ENCODE results near the gene DKK3.

The DKK3 gene

DNA sequence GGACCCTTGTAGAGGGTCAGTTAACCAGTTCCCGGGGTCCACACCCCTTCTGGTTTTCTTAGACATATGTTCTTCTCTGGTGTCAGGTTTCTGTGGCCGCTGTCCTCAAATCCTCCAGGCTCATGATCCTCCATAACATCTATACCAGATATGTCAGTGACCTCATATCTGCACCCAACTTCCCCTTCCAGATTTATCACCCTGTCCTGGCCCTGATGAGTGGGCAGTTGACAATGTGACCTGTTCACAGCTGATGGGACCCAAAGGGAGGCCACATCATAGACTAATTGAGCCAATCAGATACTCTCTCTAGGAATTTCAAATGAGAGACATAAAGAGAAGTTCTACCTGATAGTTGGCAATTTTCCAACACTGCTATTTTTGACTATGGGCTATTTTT lies 5.1 kb downstream of the DKK3 start:
- no peak for DNase-seq

DNA sequence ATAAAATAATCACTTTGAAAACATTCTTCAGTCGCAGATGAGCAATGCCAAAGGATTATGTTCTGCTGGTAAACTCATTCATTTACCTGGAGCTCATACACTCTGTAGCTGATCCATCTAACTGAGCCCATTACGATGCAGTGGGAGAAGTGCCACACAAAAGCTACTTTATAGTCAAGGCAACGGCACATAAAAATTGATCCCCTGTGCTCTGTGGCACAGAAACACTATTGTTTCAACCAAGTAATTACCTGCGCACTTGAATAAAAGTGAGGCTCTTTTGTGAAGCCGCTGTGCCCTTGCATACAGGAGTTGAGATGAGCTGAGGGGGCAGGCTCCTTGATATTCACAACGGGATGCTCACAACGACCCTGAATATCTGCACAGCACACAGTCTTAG lies 7.2 kb downstream of the DKK3 start:
- no peak for DNase-seq

DNA sequence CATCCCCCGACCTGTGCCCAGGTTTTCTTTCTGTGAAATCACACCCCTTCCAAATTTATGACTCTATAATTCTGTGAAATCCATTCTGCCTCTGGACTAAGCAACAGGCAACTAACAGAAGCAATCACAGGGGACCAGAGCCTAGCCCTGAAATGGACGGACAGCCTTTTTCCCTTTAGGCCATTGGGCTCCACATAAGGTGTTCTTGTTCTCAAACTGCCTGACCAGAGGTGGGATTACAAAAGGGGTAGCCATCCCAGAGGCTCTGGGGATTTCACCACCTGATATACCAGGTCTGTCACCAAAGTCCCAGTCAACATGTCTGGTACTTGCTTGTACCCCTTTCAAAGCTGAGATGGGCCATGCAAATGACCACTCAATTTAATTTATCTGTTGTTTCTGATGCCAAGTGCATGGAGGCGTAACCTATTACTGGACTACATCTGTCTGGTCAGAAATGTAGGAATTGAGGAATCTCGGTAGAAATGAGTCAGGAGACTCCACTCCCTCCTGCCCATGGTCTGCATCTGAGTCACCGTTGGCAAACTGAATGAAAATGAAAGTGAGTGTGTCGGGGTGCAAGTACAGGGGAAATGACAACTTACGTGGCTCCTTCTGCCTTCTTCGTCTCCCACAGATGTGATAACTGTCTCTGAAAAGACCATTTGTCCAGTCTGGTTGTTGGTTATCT lies 10.2 kb downstream of the DKK3 start:
- DNase-seq = no peak

DNA sequence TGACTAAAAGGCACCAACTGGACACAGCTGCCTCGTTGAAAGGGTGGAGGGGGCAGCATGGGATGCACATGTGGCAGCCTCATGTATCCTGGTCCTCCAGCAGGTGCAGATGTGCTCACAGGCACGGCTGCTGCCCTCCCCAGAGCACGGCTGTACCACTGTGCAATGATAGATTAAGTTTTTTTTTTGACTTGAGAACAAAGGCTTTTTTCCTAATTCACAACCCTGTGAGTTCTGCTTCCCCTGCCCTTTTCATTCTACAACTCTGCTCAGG lies 11.4 kb downstream of the DKK3 start:
- no peak for DNase-seq

DNA sequence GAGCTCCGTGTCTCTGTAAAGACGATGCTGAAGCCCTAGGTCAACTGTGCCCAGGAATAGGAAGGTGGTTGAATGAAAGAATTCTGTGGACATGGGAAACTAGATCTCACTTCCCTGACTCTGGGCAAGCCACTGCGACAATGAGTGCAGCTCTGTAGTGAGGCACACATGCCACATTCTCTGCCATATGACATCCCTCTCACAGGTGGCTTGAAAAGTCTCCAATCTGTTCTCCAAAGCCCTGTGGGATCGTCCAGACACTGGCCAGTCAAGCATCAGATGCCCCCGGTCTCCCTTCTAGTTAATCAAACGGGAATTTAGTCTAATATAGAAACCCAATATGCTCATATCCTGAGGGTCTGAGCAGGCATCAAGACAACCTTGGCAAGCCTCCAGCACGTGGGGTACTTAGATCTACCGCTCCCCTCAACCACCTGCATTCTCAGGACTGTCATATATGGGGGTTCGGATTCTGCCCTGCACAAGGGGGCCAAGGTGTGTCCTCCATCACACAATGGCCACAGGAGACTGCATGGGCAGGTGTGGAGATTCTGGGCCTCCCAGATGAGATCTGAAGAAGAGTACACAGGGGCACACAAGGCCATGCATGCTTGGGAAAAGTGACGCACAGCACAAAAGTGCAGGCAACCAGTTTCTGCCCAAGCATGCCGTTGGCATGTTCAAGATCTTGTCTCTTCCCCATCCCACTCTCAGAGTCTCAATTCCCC lies 11.9 kb downstream of the DKK3 start:
- no peak for DNase-seq

GRCh38 chr11:11995601-11996000 lies 12.8 kb downstream of the DKK3 start:
- no peak for DNase-seq

DNA sequence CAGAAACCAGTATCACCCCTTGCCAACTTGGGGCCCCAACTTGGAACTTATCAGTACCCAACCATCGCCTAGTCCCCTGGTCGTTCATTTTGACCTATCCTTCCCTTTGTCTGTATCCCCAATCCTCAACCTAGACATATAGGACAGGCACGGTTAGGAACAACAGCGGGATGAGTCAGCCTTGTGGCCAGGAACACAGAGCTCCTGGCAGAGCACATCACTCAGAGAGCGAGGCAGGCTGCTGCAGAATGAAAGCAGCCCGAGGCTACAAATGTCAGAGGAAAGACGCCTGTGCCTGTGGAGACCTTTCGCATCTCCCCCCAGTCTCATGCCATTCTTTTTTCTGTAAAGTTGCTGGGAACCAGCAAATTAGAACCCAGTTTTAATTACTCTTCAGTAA lies 14.6 kb downstream of the DKK3 start:
- DNase-seq = no peak

DNA sequence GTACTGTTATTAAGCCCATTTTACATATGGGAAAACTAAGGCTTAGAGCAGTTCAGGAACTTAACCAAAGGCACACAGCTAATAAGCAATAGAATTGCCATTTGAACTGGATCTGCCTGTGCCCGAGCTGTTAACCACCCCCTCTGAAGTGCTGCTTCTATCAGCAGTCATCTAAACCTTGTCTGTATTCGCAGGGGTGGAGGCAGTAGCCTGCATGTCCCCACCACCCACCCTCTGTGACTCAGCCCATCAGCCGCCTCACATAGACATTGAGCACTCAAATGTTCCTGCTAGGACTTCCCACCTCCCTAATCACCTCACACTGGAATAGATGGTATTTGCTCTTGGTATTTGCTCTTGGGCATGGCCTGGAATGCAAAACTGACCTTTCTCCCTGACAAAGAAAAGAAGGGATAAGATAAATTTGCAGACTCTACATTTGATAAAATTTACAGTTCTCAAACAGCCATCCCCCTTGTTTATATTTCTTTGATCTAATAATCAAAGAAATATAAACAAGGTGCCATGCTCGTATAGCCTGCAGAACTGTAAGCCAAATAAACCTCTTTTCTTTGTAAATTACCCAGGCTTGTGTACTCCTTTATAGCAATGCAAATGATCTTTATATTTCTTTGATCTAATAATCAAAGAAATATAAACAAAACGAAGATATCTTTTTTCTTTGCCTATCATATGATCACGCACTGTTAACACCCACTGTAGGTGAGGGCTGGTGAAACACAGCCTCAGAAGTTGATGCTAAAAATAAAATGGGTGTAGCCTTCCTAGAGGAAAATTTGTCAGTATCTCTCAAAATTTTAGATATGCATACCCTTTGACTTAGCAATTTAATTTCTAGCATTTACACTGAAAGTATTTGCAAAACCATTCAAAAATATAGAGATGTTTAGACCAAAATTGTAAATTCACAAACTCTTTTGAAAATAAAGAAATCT lies 15.9 kb downstream of the DKK3 start:
- DNase-seq = no peak

DNA sequence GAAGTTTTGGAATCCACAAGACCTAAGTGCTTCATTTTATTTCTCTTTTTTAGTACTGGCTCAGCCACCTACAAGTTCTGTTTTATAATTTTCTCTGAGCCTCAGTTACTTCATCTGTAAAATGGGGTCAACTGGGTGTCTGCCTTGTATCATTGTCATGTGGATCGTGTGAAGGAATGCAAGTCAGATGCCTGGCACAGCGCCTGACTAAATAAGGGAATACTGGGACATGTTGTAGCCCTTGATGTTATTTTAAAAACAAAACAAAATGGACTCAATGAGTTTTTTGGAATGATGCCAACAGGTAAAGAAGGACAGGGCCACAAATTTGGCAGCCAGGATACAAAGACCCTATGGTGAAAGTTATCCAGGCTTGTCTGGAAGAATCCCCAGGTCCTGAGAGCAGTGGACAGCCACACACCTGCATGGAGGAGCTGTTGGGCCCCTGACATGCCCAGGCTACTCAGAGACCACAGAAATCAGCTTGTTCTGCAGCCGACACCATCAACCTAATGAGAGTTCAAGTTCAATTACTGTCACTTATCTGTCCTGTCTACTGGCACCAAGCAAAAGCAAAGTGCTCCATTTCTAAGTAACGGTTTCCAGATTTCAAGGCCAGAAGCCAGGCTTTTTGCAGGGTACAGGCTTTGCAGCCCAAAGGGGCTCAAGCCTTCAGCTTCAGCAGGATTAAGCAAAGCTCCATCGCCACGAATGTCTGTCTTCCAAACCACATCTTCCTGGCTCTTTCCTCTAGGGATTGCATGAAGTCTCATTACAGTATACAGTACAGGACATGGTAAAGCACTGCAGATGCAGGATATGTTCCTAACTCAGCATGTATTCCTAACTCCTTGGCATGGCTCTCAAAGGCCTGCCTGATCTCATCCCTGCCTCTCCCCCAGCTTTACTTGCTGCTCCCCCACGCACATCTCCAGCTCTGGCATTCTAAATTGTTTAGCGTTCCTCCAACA lies 18.4 kb downstream of the DKK3 start:
- DNase-seq = no peak

GRCh38 chr11:11988681-11989261 lies 19.7 kb downstream of the DKK3 start:
- no peak for DNase-seq

DNA sequence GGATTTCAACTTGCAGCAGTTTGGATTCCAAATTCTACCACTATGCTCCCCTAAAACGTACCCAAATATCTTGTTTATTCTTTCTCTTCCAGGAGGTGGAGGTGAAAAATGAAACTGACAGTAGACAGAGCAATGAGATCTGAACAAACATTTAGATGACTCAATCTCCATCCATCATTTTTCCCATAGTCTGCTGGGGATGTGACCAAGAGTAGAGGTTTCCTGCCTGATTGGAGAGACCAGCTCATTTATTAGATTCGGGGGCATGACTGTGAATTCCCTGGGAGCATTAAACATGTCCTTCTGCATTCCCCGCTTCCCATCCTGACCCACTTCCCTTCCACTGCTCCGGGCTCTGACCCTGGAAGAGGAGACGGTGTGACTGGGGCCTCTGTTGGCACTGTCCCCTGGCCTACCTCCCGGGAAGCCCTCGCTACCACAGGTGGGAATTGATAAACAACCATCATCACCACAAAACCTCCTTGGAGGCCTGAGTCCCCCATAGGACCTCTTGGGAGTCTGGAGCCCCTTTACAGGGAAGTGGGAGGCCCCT lies 20.3 kb downstream of the DKK3 start:
- DNase-seq = no peak

GRCh38 chr11:11987503-11988022 lies 20.9 kb downstream of the DKK3 start:
- DNase-seq = no peak

GRCh38 chr11:11985954-11986949 lies 22.2 kb downstream of the DKK3 start:
- no peak for DNase-seq

GRCh38 chr11:11985016-11985715 lies 23.3 kb downstream of the DKK3 start:
- no peak for DNase-seq

DNA sequence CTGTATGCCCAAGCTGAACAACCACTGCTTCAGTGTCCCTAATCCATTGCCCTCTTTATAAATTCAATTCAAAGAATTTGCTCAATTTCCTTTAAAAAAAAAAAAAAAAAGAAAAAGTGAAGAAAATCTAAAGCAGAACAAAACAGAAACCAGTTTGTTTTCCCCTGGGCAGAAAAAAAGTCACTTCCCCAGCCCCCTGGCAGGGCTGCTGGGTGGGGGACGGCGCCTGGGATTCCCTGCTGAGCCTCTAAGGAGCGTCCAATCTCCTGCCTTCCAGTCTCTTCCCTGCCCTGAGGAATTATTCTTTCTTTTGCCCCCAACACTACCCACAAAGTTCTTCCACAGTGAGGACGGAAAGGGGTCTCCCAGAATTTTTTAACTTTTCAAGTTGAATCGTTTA lies 23.9 kb downstream of the DKK3 start:
- DNase-seq = no peak

DNA sequence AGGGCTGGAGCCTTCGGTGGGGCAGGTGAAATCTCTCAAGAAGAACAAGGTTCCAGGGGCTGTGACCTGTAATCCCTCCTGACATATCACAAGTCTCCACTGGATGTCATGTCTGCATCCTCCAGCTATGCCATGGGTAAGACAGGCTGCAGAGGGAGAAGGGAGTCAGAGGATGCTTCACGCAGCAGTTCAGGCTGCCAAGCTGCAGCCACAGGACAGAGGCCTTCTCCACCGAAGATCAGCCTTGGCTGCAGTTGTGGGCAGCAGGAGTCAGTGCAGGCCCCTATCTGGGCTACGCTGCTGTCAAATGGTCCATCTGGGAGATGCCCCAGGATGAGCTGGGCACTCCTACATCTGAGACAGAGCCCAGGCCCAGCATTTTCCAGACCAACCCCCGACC lies 25.0 kb downstream of the DKK3 start:
- no peak for DNase-seq

GRCh38 chr11:11982975-11983374 lies 25.5 kb downstream of the DKK3 start:
- no peak for DNase-seq

GRCh38 chr11:11982461-11982860 lies 26.0 kb downstream of the DKK3 start:
- no peak for DNase-seq

DNA sequence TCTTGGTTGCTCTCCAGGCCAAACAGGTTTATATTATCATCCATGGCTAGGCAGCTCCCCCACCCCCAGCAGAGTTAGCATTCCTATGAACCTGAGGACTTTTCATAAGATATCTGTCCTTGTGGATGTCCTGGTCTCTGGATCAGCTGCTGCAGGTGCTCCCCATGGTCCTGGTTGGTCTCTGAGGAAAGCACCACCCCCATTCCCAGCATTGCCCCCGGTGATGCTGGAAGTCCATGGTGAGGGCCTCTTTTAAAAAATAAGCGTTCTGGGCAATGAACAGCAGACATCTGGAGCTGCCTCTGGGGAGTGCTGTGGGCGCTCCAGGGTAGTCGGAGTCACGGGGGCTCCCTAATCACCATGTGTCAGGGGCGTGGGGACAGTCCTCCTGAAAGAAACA lies 26.6 kb downstream of the DKK3 start:
- no peak for DNase-seq

DNA sequence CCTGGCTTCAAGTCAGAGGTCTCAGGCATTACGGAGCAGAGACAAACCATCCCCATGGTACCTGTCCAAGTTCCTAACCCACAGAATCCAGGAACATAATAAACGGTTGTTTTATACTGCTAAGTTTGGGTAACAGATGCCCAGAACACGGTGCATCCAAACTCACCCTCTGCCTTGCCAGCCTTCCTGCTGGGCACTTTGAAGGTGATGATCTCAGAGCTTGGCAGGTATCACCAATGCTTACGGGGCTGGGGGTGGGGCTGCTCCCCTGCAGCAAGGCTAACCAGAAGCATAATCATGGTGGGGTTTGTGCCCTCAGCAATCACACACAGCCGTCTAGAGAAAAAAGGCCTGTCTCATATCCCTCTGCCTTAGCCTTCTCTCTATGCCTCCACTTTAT lies 27.1 kb downstream of the DKK3 start:
- DNase-seq = no peak

All from activated CD4-positive, CD25-positive, alpha-beta regulatory T cell (primary cell).